Cardiac fibroblast (primary cell): ENCODE results near the gene TANC1.

Experiments used
- DNase-seq, 2 donors: peaks; one replicate each; pipeline versions ENCODE4 v3.0.0 to v3.0.0-alpha.2; 2010; ENCODE audit warnings: low read depth in 2 of 2
- H3K4me3 ChIP-seq, 2 donors: replicated peaks in 1 of 2; 1 replicate in 1 of 2; 2 replicates in 1 of 2; pipeline ENCODE4 v1.5.1; 2011; ENCODE audit warnings: low read depth in 2 of 2, low read length in 2 of 2, mild to moderate bottlenecking in 2 of 2, moderate library complexity in 1 of 2
- TF ChIP-seq, protein P1 (sequence below): IDR thresholded peaks from one replicate; pipeline ENCODE4 v1.5.1; 2011; ENCODE audit warnings: low read depth, mild to moderate bottlenecking, low read length, inconsistent platforms

The TANC1 gene

GRCh38 chr2:159017837-159018236, 49.4 kb downstream of the TANC1 start:
- DNase-seq, result no peak
- no peak overlapping the region for H3K4me3 ChIP-seq
- TF ChIP-seq, protein P1, sequence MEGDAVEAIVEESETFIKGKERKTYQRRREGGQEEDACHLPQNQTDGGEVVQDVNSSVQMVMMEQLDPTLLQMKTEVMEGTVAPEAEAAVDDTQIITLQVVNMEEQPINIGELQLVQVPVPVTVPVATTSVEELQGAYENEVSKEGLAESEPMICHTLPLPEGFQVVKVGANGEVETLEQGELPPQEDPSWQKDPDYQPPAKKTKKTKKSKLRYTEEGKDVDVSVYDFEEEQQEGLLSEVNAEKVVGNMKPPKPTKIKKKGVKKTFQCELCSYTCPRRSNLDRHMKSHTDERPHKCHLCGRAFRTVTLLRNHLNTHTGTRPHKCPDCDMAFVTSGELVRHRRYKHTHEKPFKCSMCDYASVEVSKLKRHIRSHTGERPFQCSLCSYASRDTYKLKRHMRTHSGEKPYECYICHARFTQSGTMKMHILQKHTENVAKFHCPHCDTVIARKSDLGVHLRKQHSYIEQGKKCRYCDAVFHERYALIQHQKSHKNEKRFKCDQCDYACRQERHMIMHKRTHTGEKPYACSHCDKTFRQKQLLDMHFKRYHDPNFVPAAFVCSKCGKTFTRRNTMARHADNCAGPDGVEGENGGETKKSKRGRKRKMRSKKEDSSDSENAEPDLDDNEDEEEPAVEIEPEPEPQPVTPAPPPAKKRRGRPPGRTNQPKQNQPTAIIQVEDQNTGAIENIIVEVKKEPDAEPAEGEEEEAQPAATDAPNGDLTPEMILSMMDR, result no peak

DNA sequence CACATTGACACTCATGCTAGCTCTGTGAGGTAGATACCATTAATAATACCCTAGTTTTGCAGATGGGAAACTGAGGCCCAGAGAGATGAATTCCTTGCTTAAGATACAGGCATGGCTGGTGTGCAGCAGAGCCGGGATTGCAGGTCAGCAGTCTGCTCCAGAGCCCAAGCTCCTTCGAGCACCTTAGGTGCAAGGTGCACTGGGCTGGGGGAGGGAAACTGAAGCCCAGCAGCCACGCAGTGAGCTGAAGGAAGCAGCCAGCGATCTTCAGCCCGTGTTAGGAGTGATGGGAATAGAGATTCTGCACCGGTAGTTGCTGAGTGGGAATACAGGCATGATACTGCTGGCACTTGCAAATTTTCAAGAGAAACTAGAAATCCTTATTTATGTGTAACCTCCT, 50.6 kb downstream of the TANC1 start:
- H3K4me3 ChIP-seq, result no peak overlapping the region
- TF ChIP-seq, protein P1, result no peak
- DNase-seq, result no peak

DNA sequence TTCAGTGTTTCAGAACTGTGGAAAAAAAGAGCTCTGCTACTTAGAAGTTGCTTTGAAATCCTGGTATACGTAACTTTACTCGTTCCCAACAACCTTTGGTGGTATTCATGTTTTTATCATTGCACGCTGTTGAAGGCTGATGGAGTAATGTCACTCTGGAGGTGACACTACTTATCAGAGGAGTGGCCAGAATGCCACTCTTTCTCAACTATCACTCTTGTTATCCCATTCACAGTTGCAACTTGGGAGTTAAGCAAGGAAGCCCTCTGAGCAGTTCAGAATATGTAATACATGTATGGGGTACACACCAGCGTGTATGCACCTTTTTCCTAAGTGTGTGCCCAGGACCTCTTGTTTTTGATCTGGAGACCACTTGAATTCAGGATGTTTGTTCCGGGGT, 53.6 kb downstream of the TANC1 start:
- DNase-seq, result no peak
- no peak overlapping the region for H3K4me3 ChIP-seq
- TF ChIP-seq, protein P1, result no peak

DNA sequence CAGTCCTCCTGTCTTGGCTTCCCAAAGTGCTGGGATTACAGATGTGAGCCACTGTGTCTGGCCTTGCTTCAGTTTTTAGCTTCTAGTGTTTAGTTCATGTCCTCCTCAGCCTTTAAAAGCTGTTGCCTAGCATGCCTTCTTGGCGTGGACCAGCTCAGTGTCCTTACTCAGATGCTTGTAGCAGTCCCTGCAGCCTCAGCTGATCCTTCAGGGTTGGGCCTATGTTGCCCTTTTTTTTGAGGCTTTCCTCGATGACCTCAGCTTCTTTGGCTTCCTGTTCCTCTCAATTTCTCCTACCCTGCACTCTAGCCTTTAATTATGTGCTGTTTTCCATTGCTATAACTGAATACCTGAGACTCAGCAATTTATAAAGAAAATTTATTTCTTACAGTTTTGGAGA, 57.7 kb downstream of the TANC1 start:
- DNase-seq, result peak in 1 of 2 donors; percentile 46
- TF ChIP-seq, protein P1, result no peak
- no peak overlapping the region for H3K4me3 ChIP-seq

DNA sequence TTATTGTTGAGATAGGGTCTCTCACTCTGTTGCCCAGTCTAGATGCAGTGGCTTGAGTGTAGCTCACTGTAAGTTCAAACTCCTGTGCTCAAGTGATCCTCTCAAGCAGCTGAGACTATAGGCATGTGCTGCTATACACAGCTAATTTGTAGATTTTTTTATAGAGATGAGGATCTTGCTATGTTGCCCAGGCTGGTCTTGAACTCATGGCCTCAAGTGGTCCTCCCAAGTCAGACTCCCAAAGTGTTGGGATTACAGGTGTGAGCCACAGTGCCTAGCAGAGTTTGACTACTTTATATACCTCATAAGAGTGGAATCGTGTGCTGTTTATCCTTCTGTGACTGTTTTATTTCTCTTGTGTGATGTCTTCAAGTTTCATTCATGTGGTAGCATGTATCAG, 60.3 kb downstream of the TANC1 start:
- H3K4me3 ChIP-seq, result no peak overlapping the region
- TF ChIP-seq, protein P1, result no peak
- DNase-seq, result no peak

- no peak overlapping the region for H3K4me3 ChIP-seq
- TF ChIP-seq, protein P1, result no peak
- no peak for DNase-seq
These were observed 61.5 kb downstream of the TANC1 start for GRCh38 chr2:159029936-159030335.

DNA sequence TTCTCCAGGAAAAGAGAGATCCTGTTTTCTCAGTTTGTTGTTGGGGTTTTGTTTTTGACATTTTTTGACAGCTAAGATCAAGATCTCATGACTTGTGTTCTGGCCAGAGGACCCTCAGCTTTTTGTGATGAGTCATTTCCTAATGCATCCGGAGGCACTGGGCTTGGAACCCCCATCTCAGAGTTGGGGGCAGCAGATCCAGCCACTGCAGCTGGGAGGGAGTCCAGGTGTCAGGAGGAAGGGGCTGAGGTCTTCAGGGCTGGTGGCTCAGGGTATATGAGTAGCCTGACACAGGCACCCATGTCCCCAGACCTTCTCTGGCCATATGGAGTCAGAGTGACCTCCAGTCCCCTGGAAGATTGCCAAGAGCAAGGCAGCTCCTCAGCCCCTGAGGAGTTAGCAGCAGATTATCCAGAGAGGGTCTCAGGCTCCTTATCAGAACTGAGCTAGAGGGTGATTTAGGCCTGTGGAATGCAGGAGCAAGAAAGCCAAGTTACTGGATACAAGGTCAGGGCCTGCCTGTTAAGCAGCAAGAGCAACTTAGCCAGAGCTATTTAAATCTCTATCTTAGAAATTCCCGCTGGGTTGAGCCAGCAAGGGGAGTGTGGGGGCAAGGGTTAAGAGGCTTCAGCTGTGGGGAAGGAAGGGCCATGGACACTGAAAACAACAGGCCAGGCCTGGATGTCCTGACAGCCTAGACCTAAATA, 62.4 kb downstream of the TANC1 start:
- TF ChIP-seq, protein P1, result no peak
- H3K4me3 ChIP-seq, result no peak overlapping the region
- peak; percentile 62 to 94 for DNase-seq
